ENCODE results near the gene KCNQ4. TPM values are rescaled to one million over a fixed set of nuclear protein-coding genes. Genes with fewer than 3 reads are reported as not detected.
A peak's percentile ranks its signal among the peaks of the same experiment; 100 is the strongest.

Gene KCNQ4
- 2.3 and 3.2 TPM in 2 replicates for total RNA-seq (2014; rRNA removed; shearing (Covaris generic); ENCODE audit: low replicate concordance)

DNA sequence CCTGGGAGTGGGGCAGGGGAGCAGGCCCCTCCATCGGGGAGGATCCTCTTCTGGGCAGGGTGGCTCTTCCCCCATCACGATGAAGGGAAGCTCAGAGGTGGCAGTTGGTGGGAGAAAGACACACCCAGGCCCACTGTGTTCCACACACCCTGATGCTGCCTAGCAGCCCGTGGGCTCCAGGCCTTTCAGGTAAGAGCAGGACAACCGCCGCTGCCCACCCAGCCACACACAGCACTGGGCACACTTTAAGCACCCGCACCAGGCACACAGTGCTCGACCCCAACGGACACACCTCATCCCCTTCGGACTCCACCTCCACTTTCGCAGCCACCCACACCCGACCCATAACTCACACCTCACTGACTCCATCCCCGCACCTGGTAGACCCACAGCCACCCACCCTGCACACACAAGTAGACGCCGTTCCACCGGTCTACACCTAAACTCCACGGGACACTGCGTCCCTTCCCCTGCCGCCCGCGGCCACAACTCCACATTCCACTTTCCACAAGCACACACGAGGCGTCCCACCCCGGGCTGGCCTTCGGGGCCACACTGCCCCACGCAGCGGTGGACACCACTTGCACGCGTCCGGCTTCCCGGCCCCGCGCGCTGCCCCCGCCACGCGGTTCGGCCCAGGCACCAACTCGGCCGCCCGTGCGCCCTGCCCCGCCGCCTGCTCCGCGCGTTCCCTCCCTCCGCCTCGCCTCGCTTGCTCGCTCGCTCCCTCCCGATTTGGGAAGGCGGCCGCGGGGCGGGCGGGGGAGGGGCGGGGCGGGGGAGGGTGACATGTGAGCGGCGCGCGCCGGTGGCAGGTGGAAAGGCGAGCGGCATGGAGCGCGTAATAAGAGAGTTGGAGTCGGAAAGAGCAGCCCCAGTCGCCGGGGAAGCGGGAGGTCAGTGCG is at the start of gene KCNQ4:
Gene KCNQ4 (plus strand): TSS at position 787 of the 905 bp plus-strand sequence. CDS start 307 bp downstream, outside the sequence.
- peak; percentile 70 for DNase-seq
- no peak within 1 kb of the TSS for H2AFZ ChIP-seq (ENCODE audit: low read length)
- peak within 1 kb of the TSS; percentile 78 for H3K9ac ChIP-seq (ENCODE audit: low read length)
- no peaks in the 10 kb centered on the region for H3K9me2 ChIP-seq (replicated peaks; ENCODE audit: insufficient read depth, low read length)
- H3K4me1 ChIP-seq (ENCODE audit: low read length), result peaks cover 33% of the 10 kb centered on the region
- no peaks in the 10 kb centered on the region for H3K36me3 ChIP-seq (ENCODE audit: insufficient read depth, low read length)
- H3K27me3 ChIP-seq (ENCODE audit: low read length), result no peaks in the 10 kb centered on the region
- H3K4me2 ChIP-seq (ENCODE audit: low read depth, low read length, poor library complexity, severe bottlenecking), result peak within 1 kb of the TSS; percentile 66
- peak within 1 kb of the TSS; percentile 64 for H3K4me3 ChIP-seq (ENCODE audit: low read length)
- H3K9me3 ChIP-seq (ENCODE audit: low read length), result no peaks in the 10 kb centered on the region
- no peaks in the 10 kb centered on the region for H4K20me1 ChIP-seq (ENCODE audit: insufficient read depth, low read depth, low read length)
- peaks cover 11% of the 10 kb centered on the region for H3K79me2 ChIP-seq (ENCODE audit: low read length)
- H3K27ac ChIP-seq (ENCODE audit: low read length), result peak within 1 kb of the TSS; percentile 76

GRCh38 chr1:40734882-40735628 is 48.5 kb upstream of the KCNQ4 start:
- H3K27me3 ChIP-seq (ENCODE audit: low read length), result no peaks in the 10 kb centered on the region
- H2AFZ ChIP-seq (ENCODE audit: low read length), result no peak overlapping the region
- H3K4me3 ChIP-seq (ENCODE audit: low read length), result no peak overlapping the region
- H3K9me3 ChIP-seq (ENCODE audit: low read length), result no peaks in the 10 kb centered on the region
- no peak overlapping the region for H3K9ac ChIP-seq (ENCODE audit: low read length)
- H3K27ac ChIP-seq (ENCODE audit: low read length), result peak overlapping the region; percentile 2; the same call in 1 of the 2 replicates
- no peaks in the 10 kb centered on the region for H3K9me2 ChIP-seq (replicated peaks; ENCODE audit: insufficient read depth, low read length)
- H3K4me1 ChIP-seq (ENCODE audit: low read length), result peaks cover 28% of the 10 kb centered on the region
- H3K36me3 ChIP-seq (ENCODE audit: insufficient read depth, low read length), result peaks cover 39% of the 10 kb centered on the region
- no peak for DNase-seq
- peaks cover 87% of the 10 kb centered on the region for H3K79me2 ChIP-seq (ENCODE audit: low read length)
- no peaks in the 10 kb centered on the region for H4K20me1 ChIP-seq (ENCODE audit: insufficient read depth, low read depth, low read length)
- no peak overlapping the region for H3K4me2 ChIP-seq (ENCODE audit: low read depth, low read length, poor library complexity, severe bottlenecking)

DNA sequence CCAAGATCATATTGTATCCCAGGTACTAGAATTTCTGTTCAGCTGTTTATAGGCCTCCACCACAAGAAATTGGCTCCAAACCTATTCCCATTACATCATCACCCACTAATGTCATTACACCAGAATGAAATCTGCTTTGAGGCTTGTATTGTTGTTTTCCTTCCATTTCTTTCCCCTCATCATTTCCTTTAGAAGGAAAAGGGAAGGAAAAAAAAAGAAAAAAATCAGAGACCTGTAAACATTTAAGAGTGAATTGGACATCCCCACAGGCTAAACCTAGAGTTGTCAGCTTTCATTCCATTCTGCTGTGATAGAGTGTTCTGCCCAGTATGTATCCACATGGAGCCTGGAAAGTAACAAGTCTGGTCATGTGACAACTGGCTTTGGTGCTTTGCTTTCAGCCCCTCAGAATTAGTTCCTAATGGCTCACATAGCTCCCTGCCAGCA is 47.5 kb upstream of the KCNQ4 start:
- Histone ChIP-seq H3K79me2 (ENCODE audit: low read length) (peaks cover 86% of the 10 kb centered on the region), H3K4me2 (ENCODE audit: low read depth, low read length, poor library complexity, severe bottlenecking) (no peak overlapping the region), H3K9me2 (replicated peaks; ENCODE audit: insufficient read depth, low read length) (no peaks in the 10 kb centered on the region), H3K27me3 (ENCODE audit: low read length) (no peaks in the 10 kb centered on the region), H3K27ac (ENCODE audit: low read length) (no peak overlapping the region), H3K9ac (ENCODE audit: low read length) (no peak overlapping the region), H3K4me1 (ENCODE audit: low read length) (peaks cover 37% of the 10 kb centered on the region), H3K4me3 (ENCODE audit: low read length) (no peak overlapping the region), H2AFZ (ENCODE audit: low read length) (no peak overlapping the region), H3K36me3 (ENCODE audit: insufficient read depth, low read length) (peaks cover 48% of the 10 kb centered on the region), H3K9me3 (ENCODE audit: low read length) (no peaks in the 10 kb centered on the region), H4K20me1 (ENCODE audit: insufficient read depth, low read depth, low read length) (no peaks in the 10 kb centered on the region)
- no peak for DNase-seq

- Histone ChIP-seq H3K36me3 (ENCODE audit: insufficient read depth, low read length) (peaks cover 53% of the 10 kb centered on the region), H3K79me2 (ENCODE audit: low read length) (peaks cover 86% of the 10 kb centered on the region)
Measured at GRCh38 chr1:40738831-40739230, 44.8 kb upstream of the KCNQ4 start.

GRCh38 chr1:40739455-40740008 is 44.1 kb upstream of the KCNQ4 start:
- no peaks in the 10 kb centered on the region for H3K9me2 ChIP-seq (replicated peaks; ENCODE audit: insufficient read depth, low read length)
- no peaks in the 10 kb centered on the region for H4K20me1 ChIP-seq (ENCODE audit: insufficient read depth, low read depth, low read length)
- no peak for DNase-seq
- peaks cover 89% of the 10 kb centered on the region for H3K79me2 ChIP-seq (ENCODE audit: low read length)
- no peaks in the 10 kb centered on the region for H3K9me3 ChIP-seq (ENCODE audit: low read length)
- no peak overlapping the region for H3K4me3 ChIP-seq (ENCODE audit: low read length)
- no peak overlapping the region for H3K9ac ChIP-seq (ENCODE audit: low read length)
- H3K27me3 ChIP-seq (ENCODE audit: low read length), result no peaks in the 10 kb centered on the region
- H2AFZ ChIP-seq (ENCODE audit: low read length), result no peak overlapping the region
- no peak overlapping the region for H3K4me2 ChIP-seq (ENCODE audit: low read depth, low read length, poor library complexity, severe bottlenecking)
- H3K4me1 ChIP-seq (ENCODE audit: low read length), result peaks cover 58% of the 10 kb centered on the region
- peak overlapping the region; percentile 48 for H3K27ac ChIP-seq (ENCODE audit: low read length)
- peaks cover 55% of the 10 kb centered on the region for H3K36me3 ChIP-seq (ENCODE audit: insufficient read depth, low read length)

More at GRCh38 chr1:40738831-40739230, 44.8 kb upstream of the KCNQ4 start:
- no peaks in the 10 kb centered on the region for H3K27me3 ChIP-seq (ENCODE audit: low read length)
- H3K9me2 ChIP-seq (replicated peaks; ENCODE audit: insufficient read depth, low read length), result no peaks in the 10 kb centered on the region
- no peak for DNase-seq
- H3K9me3 ChIP-seq (ENCODE audit: low read length), result no peaks in the 10 kb centered on the region
- H3K4me3 ChIP-seq (ENCODE audit: low read length), result no peak overlapping the region
- peaks cover 51% of the 10 kb centered on the region for H3K4me1 ChIP-seq (ENCODE audit: low read length)
- H2AFZ ChIP-seq (ENCODE audit: low read length), result no peak overlapping the region
- H3K4me2 ChIP-seq (ENCODE audit: low read depth, low read length, poor library complexity, severe bottlenecking), result no peak overlapping the region
- 0 out of 2 replicates have a peak overlapping the region, but pooled peaks have one; percentile 48 for H3K27ac ChIP-seq (ENCODE audit: low read length)
- no peaks in the 10 kb centered on the region for H4K20me1 ChIP-seq (ENCODE audit: insufficient read depth, low read depth, low read length)
- no peak overlapping the region for H3K9ac ChIP-seq (ENCODE audit: low read length)

DNA sequence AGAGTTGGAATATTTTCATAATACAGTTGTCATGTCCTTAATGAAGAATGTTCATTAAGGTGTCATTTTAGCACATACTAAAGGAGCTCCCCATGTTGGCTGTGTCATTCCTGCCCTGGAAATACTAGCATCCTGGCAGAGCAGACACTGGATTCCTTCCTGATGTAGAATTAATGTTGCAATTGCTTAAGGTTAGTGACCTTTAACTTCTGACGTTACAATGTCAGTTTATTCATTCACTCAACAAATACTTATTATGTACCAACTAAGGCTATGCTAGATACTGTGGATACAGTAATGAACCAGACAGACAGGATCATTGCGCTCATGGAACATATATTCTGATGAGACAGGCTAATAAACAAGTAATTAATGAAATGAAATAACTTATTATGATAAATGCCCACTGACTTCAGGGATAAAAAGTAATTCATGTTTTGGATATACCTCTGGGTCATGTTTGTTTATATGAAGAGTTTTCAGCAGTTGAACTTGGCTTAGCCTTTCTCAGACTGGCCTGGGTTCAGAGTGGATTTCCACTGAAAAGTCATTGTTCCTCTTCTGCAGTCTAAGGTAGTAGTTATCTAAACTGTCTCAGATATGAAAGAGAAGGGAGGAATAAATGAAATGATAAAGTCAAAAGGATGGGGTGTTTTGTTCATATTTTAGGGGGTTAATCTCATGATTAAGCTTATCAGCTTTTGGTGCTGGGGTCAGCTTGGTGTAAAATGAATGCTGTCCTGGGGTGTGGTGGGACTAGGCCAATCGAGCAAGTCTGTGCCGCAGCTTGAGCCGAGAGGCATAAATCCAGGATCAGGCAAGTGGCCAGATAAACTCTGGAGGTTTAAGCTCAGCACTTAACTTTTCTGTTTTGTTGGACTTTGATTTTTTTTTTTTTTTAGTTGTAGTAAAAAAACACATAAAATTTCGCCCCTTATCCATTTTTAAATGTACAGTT is 43.3 kb upstream of the KCNQ4 start:
- no peak for DNase-seq
- H3K4me2 ChIP-seq (ENCODE audit: low read depth, low read length, poor library complexity, severe bottlenecking), result no peak overlapping the region
- H3K27me3 ChIP-seq (ENCODE audit: low read length), result no peaks in the 10 kb centered on the region
- H3K4me1 ChIP-seq (ENCODE audit: low read length), result peaks cover 66% of the 10 kb centered on the region
- H3K36me3 ChIP-seq (ENCODE audit: insufficient read depth, low read length), result peaks cover 58% of the 10 kb centered on the region
- H4K20me1 ChIP-seq (ENCODE audit: insufficient read depth, low read depth, low read length), result no peaks in the 10 kb centered on the region
- no peaks in the 10 kb centered on the region for H3K9me3 ChIP-seq (ENCODE audit: low read length)
- H3K4me3 ChIP-seq (ENCODE audit: low read length), result no peak overlapping the region
- H2AFZ ChIP-seq (ENCODE audit: low read length), result no peak overlapping the region
- peak overlapping the region; percentile 48 for H3K27ac ChIP-seq (ENCODE audit: low read length)
- H3K9me2 ChIP-seq (replicated peaks; ENCODE audit: insufficient read depth, low read length), result no peaks in the 10 kb centered on the region
- H3K79me2 ChIP-seq (ENCODE audit: low read length), result peaks cover 89% of the 10 kb centered on the region
- H3K9ac ChIP-seq (ENCODE audit: low read length), result no peak overlapping the region

DNA sequence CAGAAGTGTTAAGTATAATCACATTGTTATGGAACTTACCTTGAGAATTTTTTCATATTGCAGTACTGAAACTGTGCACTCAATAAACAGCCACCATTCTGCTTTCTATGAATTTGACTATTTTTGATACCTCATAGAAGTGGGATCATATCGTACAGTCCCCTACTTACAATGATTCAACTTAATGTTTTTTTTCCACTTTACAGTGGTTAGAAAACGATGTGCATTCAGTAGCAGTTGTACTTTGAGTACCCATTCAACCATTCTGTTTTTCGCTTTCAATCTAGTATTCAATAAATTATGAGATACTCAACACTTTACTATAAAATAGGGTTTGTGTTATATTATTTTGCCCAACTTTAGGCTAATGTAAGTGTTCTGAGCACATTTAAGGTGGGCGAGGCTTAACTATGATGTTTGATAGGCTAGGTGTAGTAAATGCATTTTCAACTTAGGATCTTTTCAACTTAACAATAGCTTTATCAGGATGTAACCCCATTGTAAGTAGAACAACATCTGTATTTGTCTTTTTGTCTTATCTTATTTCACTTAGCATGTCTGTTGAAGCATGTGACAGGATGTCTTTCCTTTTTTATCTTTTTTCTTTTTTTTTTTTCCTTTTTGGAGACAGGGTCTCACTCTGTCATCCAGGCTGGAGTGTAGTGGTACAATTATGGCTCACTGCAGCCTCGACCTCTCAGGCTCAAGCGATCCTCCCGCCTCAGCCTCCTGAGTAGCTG is 42.4 kb upstream of the KCNQ4 start:
- Histone ChIP-seq H3K4me3 (ENCODE audit: low read length) (no peak overlapping the region), H3K9ac (ENCODE audit: low read length) (no peak overlapping the region), H3K4me1 (ENCODE audit: low read length) (peaks cover 75% of the 10 kb centered on the region), H3K79me2 (ENCODE audit: low read length) (peaks cover 89% of the 10 kb centered on the region), H3K27ac (ENCODE audit: low read length) (peak overlapping the region; percentile 98), H2AFZ (ENCODE audit: low read length) (no peak overlapping the region), H3K9me3 (ENCODE audit: low read length) (no peaks in the 10 kb centered on the region), H4K20me1 (ENCODE audit: insufficient read depth, low read depth, low read length) (no peaks in the 10 kb centered on the region), H3K27me3 (ENCODE audit: low read length) (no peaks in the 10 kb centered on the region), H3K36me3 (ENCODE audit: insufficient read depth, low read length) (peaks cover 56% of the 10 kb centered on the region), H3K4me2 (ENCODE audit: low read depth, low read length, poor library complexity, severe bottlenecking) (no peak overlapping the region), H3K9me2 (replicated peaks; ENCODE audit: insufficient read depth, low read length) (no peaks in the 10 kb centered on the region)
- DNase-seq, result no peak

All from Karpas-422 (cell line).